Measurements from ENCODE around the gene JADE1.

JADE1 gene

DNA sequence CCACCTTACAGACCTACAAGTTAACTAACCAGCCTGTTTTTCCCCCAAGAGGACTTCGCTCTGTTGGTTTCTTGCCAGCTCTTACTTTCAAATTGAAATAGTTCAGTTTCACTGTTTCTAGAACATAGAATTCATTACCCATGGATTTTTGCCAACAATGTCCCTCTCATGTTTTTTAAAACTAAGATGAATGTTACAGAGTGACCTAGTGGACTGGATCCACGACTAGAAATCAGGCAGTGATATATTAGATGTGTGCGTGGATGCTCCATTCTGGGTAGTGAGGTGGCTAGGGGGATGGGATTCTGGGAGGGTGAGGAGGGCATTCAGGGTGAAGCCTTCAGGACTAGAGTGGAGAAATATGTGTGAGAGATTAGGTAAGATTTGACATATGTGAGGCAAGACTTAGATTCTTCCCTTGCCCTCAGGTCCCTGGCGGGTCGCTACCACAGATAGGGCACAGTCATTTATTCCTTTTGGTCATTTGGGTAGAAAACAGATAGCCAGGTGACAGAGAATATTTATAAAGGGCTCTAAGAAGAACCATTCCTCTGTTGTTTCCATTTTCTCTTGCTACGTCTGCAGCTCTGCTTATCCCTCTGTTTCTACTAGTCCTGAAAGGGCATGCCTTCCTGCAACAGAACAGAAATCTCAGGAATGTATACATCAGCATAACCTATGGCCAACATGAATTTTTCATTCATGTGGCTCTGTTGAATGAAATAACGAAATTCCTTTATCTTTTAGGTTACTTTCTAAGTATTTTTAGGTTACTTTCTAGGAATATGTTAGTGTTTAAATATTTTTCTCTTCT lies 15.4 kb upstream of the JADE1 start:
- no peak for TF ChIP-seq ZNF274 (IDR thresholded peaks at IDR 0.05; ENCODE audit: low read depth, low read length)
- H3K4me3 ChIP-seq (ENCODE audit: low read length): no peak overlapping the region

DNA sequence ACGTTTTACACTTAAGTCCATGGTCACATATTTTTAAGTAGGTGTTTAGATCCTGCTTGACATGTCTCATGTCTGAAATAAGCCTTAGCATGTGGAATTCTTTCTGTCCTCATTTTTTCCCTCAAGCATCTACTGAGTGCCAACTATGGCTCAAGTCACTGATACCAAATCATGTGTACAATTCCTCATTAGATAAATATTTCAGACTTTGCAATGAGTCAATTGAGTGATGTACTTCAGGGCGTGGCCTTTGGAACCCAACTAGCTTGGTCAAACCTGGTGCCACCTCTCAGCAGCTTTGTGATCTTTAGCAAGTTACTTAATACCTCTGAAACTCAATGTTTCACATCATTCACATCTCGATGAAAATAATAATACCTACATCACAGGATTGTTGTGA lies 12.6 kb upstream of the JADE1 start:
- H3K4me3 ChIP-seq (ENCODE audit: low read length): no peak overlapping the region
- TF ChIP-seq ZNF274 (IDR thresholded peaks at IDR 0.05; ENCODE audit: low read depth, low read length): no peak

DNA sequence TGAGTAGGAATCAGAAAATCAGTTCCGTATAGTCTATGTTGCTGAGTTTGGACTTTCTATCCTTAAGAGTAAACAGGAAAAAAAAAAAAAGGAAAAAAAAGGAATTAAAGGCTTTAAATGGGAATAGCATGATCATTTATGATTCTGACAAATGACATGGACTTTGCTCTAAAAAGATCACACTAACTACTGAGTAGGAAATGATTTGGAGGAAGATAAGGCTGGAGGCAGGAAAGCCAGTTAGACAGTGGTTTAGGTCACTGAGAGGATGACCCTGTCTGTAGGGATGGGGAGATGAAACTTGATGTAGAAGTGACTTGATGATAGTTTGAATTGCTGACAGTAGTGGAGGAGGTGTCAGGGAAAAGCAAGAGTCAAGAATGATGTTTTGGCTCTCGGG lies 9.2 kb upstream of the JADE1 start:
- TF ChIP-seq ZNF274 (IDR thresholded peaks at IDR 0.05; ENCODE audit: low read depth, low read length): no peak
- no peak overlapping the region for H3K4me3 ChIP-seq (ENCODE audit: low read length)

DNA sequence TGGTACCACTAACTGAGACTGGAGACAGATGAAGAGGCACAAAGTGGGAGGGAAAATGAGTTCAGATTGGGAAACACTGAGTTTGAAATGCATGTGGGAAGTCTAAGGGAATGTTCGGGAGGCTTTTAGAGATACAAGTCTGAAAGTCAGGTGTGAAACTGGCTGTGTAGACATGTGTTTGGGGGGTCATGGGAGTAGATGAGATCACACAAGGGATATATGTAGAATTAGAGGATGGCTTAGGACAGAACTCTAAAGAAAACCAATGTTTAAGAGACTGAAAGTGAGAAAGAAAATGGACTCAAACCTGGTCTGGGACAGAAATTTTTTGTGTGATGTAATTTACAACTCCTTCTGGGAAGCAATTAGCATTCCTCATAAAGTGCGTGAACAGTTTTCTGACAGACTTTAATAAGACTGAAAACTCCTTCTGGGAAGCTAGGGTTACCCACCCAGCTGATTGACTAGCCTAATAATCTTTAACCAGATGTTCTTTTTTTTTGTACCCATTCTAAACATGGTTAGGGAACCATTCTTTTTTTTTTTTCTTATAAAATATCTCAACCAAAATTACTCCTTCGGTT lies 8.7 kb upstream of the JADE1 start:
- no peak for TF ChIP-seq ZNF274 (IDR thresholded peaks at IDR 0.05; ENCODE audit: low read depth, low read length)
- H3K4me3 ChIP-seq (ENCODE audit: low read length): no peak overlapping the region

DNA sequence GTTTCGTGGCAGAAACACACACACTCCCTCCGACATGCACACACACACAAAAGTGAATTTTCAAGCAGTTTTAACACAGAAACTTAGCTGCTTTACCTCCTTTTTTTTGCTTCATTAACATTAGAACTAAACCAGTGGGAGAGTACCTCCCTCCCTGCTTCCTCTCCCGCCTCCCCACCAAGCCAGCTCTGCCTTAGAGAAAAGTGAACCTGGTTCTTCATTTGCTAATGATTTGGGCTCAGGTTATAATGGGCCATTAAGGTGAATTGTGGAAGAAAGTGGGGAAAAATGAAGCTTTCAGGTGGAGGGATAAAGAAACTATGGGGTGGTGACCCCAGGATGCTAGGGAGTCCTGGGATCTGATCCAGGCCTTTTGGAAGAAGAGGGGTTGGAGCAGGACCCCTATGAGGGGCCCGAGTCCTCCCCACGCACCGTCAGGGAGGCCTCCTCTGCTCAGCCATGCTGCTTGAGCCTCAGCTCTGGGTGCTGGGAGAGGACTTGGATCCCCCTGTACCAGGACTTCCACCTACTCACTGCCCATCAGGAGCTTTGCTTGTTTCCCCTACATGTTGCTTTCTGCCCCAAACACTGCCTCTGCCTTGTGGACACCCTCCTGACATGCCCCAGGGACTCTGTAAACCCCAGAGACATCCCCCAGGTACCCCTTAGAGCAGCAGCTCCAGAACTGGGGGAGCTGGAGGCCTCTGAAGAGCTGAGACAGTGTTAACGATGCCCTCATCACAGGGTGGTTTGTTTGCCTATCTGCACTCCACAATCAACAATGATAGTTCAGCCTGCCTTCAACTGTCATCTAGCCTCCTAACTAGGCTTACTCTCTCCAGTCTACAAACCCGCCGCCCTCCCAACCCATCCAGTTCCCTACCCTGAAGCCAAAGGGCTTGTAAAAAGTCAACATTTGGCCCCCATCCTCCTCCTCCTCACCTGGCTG lies 6.5 kb upstream of the JADE1 start:
- no peak overlapping the region for H3K4me3 ChIP-seq (ENCODE audit: low read length)
- no peak for TF ChIP-seq ZNF274 (IDR thresholded peaks at IDR 0.05; ENCODE audit: low read depth, low read length)

DNA sequence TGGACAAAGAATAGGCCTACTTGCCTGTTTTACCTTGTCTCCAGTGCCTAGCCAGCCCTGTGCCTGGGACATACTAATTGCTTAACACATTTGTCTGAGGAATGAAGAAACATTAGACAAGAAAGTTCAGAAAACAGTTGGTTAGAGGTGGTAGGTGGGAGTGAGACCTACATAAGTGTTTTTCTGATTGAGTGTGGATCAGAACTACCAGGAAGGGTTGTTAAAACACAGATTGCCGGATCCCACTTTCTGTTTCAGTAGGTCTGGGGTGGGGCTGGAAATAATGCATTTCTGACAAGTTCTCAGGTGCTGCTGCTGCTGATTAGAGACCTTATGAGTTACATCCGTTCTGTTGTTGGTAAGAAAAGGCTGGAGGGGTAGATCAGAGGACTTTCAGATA lies 5.7 kb upstream of the JADE1 start:
- no peak overlapping the region for H3K4me3 ChIP-seq (ENCODE audit: low read length)
- TF ChIP-seq ZNF274 (IDR thresholded peaks at IDR 0.05; ENCODE audit: low read depth, low read length): no peak

DNA sequence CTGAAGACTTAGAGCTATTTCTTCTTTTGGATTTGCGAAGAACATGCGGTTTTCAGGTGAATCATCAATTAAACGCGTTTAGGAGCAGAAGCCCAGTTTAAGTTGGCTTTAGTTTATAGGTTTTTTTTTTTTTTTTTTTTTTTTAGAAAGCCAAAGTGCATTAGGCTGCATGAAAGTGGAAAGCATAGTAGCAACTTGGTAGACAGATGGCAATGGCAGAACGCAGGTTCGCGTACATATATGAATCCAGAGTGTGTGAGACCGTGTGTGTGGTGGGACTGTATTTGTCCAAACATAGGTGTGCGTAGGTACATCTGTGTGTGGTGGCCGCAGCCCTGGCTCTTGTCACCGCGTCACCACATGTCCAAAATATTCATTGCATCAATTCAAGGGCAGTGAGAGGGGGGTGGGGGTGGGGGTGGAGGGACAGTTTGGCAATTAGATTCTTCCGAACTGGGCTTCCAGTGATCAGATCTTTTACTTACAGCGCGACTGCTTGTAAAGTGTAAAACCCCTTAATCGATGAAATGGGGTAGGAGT lies 901 bp downstream of the JADE1 start:
- peak overlapping the region; percentile 89 for H3K4me3 ChIP-seq (ENCODE audit: low read length)
- no peak for TF ChIP-seq ZNF274 (IDR thresholded peaks at IDR 0.05; ENCODE audit: low read depth, low read length)

DNA sequence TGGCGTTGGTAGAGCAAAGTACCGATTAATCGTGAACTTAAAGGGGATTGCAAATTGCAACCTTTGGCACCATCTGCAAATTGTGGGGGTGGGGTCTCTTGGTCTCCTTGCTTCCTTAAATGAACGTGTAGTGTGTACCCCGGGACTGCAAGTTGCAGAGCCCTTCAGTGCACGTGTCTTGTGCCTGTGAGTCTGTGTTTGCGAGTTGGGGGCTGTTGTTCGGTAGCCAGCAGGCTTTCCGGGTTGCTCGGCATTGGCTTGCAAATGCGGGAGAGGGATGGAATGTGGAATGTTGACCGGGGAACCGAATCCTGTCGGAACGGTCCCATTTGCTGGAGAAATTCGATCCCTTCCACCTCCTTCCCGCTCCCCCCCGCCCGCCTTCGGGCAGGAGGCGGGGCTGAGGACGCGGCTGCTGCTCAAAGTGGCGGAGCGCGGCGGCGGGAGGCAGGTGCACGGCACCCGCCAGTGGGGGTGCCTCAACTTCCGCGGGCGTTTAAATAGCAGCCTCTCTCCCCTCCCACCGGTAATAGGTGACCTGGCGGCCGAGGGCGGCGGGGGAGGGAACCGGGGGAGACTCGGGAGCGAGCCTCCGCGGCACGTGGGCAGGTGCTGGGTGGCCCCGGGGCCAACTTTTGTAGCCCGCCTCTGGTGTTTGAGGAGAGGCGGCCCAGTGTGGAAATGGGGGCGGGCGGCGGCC lies 1.5 kb downstream of the JADE1 start:
- no peak for TF ChIP-seq ZNF274 (IDR thresholded peaks at IDR 0.05; ENCODE audit: low read depth, low read length)
- peak overlapping the region; percentile 89 for H3K4me3 ChIP-seq (ENCODE audit: low read length)

DNA sequence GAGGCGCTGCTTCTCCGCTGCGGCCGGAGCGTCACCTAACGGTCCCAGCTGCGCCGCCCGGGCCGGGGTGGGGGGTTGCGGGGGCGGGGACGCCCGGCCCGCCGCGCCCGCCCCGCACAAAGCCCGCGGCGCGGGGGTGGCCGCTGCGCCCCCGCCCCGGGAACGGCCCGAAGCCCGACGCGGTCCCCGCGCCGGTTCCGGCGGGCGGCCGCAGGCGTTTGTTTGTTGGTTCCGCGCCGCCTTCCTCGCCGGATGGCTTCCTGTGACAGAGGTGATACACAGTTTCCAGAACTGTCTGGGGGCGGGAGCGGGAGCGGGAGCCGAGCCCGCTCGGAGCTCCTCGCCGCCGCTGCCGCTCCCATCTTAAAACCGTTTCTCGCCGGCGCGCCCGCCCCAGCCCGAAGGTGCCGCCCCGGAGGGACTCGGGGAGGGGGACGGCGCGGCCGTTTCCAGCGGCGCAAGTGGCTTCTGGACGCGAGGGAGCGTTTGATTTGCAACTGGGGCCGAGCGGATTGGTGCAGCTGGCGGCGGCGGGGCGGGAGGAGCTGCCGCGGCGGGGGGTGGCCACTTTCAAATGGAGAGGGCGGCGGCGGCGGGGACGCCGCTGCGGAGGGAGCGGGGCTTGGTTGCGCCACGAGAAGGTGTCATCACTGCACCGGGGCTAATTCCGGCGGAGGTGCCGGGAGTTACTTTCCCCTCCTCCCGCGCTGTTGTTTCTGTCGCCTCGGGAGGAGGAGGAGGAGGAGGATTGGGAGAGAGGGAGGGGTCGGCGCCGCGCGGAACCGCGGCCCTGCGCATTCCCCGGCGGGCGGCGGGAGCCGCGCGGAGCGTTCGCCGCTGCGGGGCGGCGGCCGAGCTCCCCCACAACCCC lies 2.3 kb downstream of the JADE1 start:
- peak overlapping the region; percentile 89 for H3K4me3 ChIP-seq (ENCODE audit: low read length)
- no peak for TF ChIP-seq ZNF274 (IDR thresholded peaks at IDR 0.05; ENCODE audit: low read depth, low read length)

DNA sequence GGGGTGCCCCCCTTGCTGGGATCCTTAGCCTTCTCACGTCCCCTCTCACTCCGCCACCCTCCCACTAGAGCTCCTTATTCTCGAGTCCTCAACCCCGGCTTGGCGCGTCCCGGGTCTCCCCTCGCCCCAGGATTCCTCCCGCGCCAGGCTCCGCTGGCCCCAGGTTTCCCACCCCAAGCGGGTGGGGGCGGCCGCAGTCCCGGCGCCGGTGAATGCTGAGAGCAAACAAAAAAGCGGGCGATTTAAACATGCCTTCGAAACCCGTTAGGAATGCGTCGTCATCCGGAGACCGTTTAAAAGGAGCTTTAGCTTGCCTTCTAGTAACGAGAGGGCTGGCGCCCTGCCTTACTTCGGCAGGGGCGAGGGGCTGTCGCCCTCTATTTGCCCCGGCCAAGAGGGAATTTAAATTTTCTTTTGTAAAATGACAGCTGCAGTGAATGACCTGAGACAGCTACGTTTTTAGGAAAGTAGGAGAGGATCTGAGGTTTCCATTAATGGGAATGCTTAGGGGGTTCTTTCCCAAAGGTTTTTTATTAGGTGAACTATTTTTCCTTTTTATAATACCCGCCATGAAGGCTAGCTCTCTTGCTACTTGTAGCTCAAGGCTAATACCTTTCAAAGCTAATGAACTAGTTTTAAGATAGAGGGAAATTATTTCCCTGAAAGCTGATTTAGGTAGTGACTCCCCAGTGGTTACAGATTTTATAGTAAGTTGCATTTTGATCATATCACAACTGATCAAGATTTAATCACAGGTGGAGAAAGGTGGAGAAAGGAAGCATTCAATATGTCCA lies 3.1 kb downstream of the JADE1 start:
- peak overlapping the region; percentile 89 for H3K4me3 ChIP-seq (ENCODE audit: low read length)
- no peak for TF ChIP-seq ZNF274 (IDR thresholded peaks at IDR 0.05; ENCODE audit: low read depth, low read length)

DNA sequence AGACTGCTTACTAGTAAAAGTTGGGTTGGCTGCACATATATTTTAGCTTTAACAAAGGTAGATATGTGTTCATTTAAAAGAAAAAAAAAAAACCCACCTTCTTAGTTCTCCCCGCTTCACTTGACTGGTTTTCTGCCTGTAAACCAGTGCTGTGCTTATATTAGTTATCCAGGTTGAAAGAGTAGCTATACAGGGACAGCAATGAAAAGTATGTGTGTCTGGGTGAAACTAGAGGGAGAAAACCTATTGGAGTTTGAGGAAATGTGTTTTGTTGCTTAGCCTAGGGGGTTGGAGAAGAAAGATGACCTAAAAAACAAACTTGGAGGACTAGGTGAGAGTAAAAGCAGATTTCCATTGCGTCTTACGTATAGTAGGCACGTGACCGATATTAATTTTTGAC lies 4.5 kb downstream of the JADE1 start:
- H3K4me3 ChIP-seq (ENCODE audit: low read length): no peak overlapping the region
- no peak for TF ChIP-seq ZNF274 (IDR thresholded peaks at IDR 0.05; ENCODE audit: low read depth, low read length)

DNA sequence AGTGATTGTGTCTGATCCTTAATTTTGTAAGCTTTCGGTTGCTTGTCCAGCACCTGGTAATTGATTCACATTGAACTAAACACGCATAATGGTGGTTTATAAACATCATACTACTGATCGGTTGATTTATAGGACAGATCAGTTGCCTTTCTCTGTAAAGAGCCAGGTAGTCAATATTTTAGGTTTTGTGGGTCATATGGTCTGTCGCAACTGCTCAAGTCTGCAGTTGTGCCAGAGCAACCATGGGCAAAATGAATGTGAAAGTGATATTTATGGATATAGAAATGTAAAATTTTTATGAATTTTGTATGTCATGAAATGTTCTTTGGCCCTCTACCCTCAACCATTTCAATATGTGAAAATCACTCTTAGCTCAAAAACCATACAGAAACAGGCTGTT lies 8.9 kb downstream of the JADE1 start:
- no peak overlapping the region for H3K4me3 ChIP-seq (ENCODE audit: low read length)
- no peak for TF ChIP-seq ZNF274 (IDR thresholded peaks at IDR 0.05; ENCODE audit: low read depth, low read length)
